ACC112 (cell line): ENCODE results near the gene EEF1A2.

Experiments used
- H2AFZ ChIP-seq: fragments of 200-600 bp; sonication (generic); one replicate; pipeline ENCODE4 v1.6.0; 2017; ENCODE audit warnings: antibody characterized with exemption, low read length; ENCODE audit not compliant: unreplicated experiment
- H3K27ac ChIP-seq: fragments of 200-600 bp; sonication (generic); 2 replicates; pipeline ENCODE4 v1.5.1; 2014; ENCODE audit warnings: low read depth, mild to moderate bottlenecking, antibody characterized with exemption, low read length, moderate library complexity
- H3K27me3 ChIP-seq: fragments of 200-600 bp; sonication (generic); 2 replicates; pipeline ENCODE4 v1.6.1; 2014; ENCODE audit warnings: mild to moderate bottlenecking, antibody characterized with exemption, low read length, moderate library complexity, mixed read lengths; ENCODE audit not compliant: insufficient read depth
- H3K36me3 ChIP-seq: fragments of 200-600 bp; sonication (generic); 2 replicates; pipeline ENCODE4 v1.6.1; 2016; ENCODE audit warnings: mild to moderate bottlenecking, antibody characterized with exemption, low read length, moderate library complexity, mixed read lengths; ENCODE audit not compliant: insufficient read depth
- H3K4me1 ChIP-seq: fragments of 200-600 bp; sonication (generic); one replicate; pipeline ENCODE4 v1.6.1; 2016; ENCODE audit warnings: low read length, mixed read lengths; ENCODE audit not compliant: insufficient read depth, unreplicated experiment, control insufficient read depth
- H3K4me3 ChIP-seq: fragments of 200-600 bp; sonication (generic); 2 replicates; pipeline ENCODE4 v1.5.1; 2014; ENCODE audit warnings: mild to moderate bottlenecking, low read depth, low read length
- H3K79me2 ChIP-seq: fragments of 200-600 bp; sonication (generic); one replicate; pipeline ENCODE4 v1.6.0; 2016; ENCODE audit warnings: low read length; ENCODE audit not compliant: control insufficient read depth, unreplicated experiment, insufficient read depth

Gene EEF1A2

GRCh38 chr20:63446216-63447024, 52.5 kb downstream of the EEF1A2 start:
- Histone ChIP-seq H3K27ac (no peak overlapping the region), H3K27me3 (peaks cover 12% of the 10 kb centered on the region), H3K79me2 (no peaks in the 10 kb centered on the region), H3K4me3 (no peak overlapping the region), H2AFZ (no peak overlapping the region), H3K4me1 (no peaks in the 10 kb centered on the region), H3K36me3 (no peaks in the 10 kb centered on the region)

DNA sequence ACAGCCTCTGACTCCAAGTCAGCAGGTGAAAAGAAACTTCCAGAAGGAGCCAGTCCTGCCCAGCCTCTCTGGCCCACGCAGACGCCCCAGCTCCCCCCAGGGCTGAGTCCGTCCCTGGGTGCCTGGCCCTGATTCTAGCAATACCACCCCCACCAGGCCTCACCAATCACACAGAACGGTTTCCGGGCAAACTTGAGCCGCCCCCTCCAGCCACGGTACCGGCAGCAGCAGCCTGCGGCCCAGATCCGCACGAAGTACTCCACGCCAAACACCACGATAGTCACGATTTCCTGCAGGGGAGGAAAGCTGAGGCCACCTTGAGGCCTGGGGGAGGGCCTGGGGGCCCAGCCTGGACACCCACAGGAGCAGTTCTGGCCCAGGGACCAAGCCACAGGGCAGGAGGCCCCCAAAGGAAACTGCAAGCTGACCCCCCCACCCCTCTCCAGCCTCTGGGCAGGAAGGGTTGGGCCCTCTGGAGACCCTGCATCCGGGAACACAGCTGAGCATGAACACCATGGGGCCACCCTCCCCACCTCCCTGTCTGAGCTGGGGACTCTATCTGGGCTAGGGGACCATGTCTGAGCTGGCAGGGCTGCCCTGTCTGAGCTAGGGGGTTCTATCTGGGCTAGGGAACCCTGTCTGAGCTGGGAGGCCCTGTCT, 53.7 kb downstream of the EEF1A2 start:
- H3K4me3 ChIP-seq = no peak overlapping the region
- no peaks in the 10 kb centered on the region for H3K4me1 ChIP-seq
- no peaks in the 10 kb centered on the region for H3K36me3 ChIP-seq
- H3K27me3 ChIP-seq = peaks cover 12% of the 10 kb centered on the region
- H3K79me2 ChIP-seq = no peaks in the 10 kb centered on the region
- H2AFZ ChIP-seq = no peak overlapping the region
- H3K27ac ChIP-seq = no peak overlapping the region

GRCh38 chr20:63444548-63444947, 54.3 kb downstream of the EEF1A2 start:
- Histone ChIP-seq H3K4me3 (no peak overlapping the region), H3K79me2 (no peaks in the 10 kb centered on the region), H2AFZ (no peak overlapping the region), H3K27me3 (peaks cover 12% of the 10 kb centered on the region), H3K36me3 (no peaks in the 10 kb centered on the region), H3K27ac (no peak overlapping the region), H3K4me1 (no peaks in the 10 kb centered on the region)

DNA sequence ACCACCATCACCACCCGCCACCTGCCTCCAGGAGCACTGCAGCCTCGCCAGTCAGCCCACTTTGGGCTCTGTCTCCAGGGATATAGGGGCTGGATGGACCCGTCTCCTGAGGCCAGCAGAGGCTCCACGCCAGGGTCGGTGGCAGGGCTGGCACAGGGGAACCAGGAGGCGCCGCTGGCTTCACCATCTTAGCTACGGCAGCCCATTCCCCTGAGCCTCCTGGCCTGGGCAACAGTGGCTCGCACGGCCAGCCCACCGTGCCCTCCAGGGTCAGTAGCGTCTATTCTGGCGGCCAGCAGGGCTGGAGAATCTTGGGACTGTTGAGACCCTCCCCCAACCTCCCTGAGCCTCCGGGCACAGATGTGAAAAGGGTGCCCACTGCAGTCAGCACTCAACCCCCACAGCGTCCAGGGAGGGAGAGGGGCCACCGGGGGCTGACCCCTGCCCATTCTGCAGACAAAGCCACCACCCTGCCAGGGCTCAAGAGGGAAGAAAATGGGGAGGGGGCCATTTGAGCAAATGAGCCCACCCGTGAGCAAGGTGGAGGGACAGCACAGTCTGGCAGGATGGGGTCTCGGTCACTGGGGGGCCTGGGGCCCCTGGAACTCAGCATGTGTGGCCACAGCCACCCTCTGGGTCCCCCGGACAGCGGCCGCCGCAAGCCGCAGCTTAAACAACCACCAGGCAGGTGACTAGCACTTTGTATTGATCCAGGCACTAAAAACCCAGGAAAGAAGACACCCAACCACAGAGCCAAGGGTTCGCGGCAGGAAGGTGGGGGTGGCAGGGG, 55.1 kb downstream of the EEF1A2 start:
- H3K27ac ChIP-seq = no peak overlapping the region
- H3K36me3 ChIP-seq = no peaks in the 10 kb centered on the region
- no peaks in the 10 kb centered on the region for H3K79me2 ChIP-seq
- no peaks in the 10 kb centered on the region for H3K4me1 ChIP-seq
- H3K27me3 ChIP-seq = peaks cover 7% of the 10 kb centered on the region
- no peak overlapping the region for H3K4me3 ChIP-seq
- H2AFZ ChIP-seq = no peak overlapping the region

DNA sequence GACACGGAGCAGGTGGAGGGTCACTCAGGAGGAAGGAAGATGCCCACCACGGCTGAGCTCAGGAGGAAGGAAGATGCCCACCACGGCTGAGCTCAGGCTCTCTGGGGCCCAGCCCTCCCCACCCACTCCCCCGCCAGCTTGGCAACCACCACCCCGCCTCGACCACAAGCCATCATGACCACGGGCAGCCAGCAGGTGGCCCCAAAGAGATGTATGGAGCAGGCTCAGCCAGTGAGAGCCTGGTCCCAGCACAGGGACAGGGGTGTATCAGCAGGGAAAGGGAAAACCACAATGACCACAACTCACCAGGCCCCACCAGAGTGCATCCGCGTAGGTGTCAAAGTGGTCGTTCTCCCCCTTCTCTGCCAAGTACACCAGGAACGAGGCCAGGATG, 56.8 kb downstream of the EEF1A2 start:
- Histone ChIP-seq H3K4me1 (no peaks in the 10 kb centered on the region), H3K4me3 (no peak overlapping the region), H3K79me2 (no peaks in the 10 kb centered on the region), H3K36me3 (no peaks in the 10 kb centered on the region), H3K27me3 (no peaks in the 10 kb centered on the region; the same call in 1 of the 2 replicates), H2AFZ (no peak overlapping the region), H3K27ac (no peak overlapping the region)

DNA sequence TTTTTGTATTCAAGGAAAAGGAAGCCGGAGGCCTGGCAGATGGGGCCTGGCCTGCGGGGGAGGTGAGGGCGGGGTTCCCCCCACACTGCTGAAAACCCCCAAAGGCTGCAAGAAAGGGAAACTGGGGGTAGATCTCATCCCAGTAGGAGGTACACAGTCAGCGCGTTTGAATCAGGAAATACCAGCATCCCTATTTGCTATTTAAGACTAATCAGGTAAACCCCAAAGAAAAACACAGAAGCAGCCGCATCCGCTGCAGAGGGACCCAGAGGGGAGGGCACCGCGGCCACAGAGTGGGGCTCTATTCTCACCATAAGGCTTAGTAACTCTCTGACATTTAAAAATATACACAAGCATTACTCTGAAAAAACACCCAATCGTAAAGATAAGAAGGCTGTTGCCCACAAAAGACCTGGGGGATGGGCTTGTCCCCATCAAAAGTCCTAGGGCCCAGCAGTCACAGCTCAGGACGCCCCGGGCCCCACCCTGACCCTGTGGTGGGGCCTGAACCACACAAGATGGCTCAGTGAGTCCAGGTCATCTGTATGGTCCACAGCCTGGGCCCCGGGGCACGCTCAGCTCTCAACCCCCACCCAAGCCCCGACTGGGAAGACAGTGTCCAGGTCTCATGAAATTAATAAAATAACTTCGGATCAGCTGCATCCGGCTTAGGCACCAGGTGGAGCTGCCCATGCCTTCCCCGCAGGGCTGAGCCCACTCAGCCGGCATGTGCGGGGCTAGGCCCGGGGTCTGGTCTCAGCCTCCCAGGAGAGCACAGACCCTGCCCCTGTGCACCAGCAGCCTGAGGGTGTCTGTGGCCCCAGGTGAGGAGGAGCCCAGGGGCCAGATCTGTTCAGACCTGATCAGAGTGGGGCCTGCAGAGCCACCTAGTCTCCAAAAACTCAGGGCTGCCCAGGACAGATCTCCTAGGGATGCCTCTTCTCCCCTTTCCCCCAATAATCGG, 57.5 kb downstream of the EEF1A2 start:
- H3K27me3 ChIP-seq = no peaks in the 10 kb centered on the region
- no peak overlapping the region for H3K4me3 ChIP-seq
- no peaks in the 10 kb centered on the region for H3K36me3 ChIP-seq
- H2AFZ ChIP-seq = no peak overlapping the region
- H3K4me1 ChIP-seq = no peaks in the 10 kb centered on the region
- H3K79me2 ChIP-seq = no peaks in the 10 kb centered on the region
- no peak overlapping the region for H3K27ac ChIP-seq

DNA sequence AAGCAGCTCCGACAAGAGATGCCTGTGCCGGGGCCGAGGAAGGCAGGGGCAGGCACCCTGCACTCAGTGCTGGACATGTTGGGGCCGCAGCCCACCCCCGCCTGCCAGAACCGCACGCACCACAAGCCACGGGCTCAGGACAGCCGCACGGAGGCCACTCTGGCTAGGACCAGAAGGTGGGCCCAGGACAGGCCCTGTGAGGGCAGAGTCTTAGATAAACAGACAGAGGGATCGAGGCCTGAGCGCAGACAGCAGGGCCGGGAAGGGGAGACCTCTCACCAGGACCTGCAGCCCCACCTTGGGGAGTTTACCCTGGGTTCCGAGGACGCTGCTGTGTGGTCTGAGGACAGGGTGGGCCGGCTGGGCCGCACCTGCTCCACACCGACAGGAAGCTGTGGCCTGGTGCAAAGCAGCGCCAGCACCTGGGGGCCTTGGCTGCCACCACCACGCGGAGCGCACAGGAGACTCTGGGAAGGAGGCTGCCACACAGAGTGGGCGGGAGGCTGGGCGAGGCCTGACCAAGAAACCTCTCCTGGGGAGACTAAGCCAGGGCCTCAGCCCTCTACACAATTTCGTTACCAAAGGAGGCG, 58.4 kb downstream of the EEF1A2 start:
- peaks cover 7% of the 10 kb centered on the region; the same call in 1 of the 2 replicates for H3K27me3 ChIP-seq
- H3K4me3 ChIP-seq = no peak overlapping the region
- no peaks in the 10 kb centered on the region for H3K79me2 ChIP-seq
- H2AFZ ChIP-seq = no peak overlapping the region
- H3K27ac ChIP-seq = no peak overlapping the region
- no peaks in the 10 kb centered on the region for H3K36me3 ChIP-seq
- no peaks in the 10 kb centered on the region for H3K4me1 ChIP-seq

- Histone ChIP-seq H3K4me1 (no peaks in the 10 kb centered on the region), H2AFZ (no peak overlapping the region), H3K79me2 (no peaks in the 10 kb centered on the region), H3K27me3 (peaks cover 12% of the 10 kb centered on the region; the same call in 1 of the 2 replicates), H3K36me3 (no peaks in the 10 kb centered on the region), H3K27ac (no peak overlapping the region), H3K4me3 (no peak overlapping the region)
Measured at GRCh38 chr20:63439866-63440265, 59.0 kb downstream of the EEF1A2 start.

- peaks cover 12% of the 10 kb centered on the region; the same call in 1 of the 2 replicates for H3K27me3 ChIP-seq
- H3K27ac ChIP-seq = no peak overlapping the region
- H2AFZ ChIP-seq = no peak overlapping the region
- no peaks in the 10 kb centered on the region for H3K36me3 ChIP-seq
- no peaks in the 10 kb centered on the region for H3K79me2 ChIP-seq
- H3K4me3 ChIP-seq = no peak overlapping the region
- H3K4me1 ChIP-seq = peaks cover 4% of the 10 kb centered on the region
Measured at GRCh38 chr20:63438121-63438520, 60.8 kb downstream of the EEF1A2 start.
